ENCODE measurements around the gene TRAPPC8. TPM values are rescaled to one million over a fixed set of nuclear protein-coding genes. Genes with fewer than 3 reads are reported as not detected.
"Not testable (repeated sequence)": the region's sequence is repeated elsewhere in the genome, so short reads cannot be mapped to it uniquely, and the experiment has no call there.

The TRAPPC8 gene
- total and polyA plus RNA-seq, 3 donors from 2014 or later: 59.0 to 85.0 (median 80.0) TPM

DNA sequence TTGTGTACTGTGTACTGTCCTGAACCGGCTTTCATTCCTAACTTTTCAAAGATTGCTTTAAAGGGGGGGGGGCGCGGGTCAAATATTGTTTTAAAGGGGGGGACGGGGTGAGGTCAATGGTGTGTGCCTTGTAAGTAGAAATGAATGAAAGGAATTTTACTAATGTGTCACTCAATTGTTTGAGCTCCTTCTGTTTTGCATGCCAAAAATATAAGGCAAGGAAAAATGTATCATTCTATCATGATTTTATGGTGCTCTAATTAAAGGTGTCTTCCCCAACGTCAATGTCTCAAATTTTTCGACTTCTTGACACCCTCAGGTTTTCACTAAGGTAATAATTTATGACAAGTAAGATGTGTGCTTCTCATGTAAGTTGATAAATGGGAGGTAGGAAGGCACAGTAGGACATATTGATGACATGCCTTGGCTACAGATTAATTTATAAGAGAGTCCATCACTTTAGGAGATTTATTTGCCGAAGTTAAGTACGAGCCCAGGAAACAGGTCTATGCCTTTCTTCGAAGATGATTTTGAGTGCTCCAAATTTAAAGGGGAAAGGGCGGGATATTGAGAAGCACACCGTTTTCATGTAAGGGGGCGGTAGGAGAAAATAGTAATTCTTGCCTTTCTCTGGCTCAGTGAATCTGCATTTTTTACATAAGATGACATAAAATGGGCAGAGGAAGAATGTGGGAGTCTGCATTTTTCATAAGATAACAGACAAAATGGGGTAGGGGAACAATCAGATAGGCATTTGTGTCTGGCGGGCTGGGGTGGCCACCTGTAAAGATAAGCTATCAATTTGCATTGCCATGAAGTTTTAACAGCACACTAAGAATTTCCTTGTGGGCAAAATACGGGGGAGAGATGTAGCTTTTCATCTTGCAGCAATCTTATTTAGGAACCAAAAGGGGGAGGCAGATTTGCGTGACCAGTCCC is 1.2 kb upstream of the TRAPPC8 start:
- H3K9me3 ChIP-seq: no peaks in the 10 kb centered on the region
- H3K4me3 ChIP-seq: peak overlapping the region; percentile 94 to 98
- no peak for TF ChIP-seq POLR2A (IDR thresholded peaks at IDR 0.05)
- TF ChIP-seq, protein P1, sequence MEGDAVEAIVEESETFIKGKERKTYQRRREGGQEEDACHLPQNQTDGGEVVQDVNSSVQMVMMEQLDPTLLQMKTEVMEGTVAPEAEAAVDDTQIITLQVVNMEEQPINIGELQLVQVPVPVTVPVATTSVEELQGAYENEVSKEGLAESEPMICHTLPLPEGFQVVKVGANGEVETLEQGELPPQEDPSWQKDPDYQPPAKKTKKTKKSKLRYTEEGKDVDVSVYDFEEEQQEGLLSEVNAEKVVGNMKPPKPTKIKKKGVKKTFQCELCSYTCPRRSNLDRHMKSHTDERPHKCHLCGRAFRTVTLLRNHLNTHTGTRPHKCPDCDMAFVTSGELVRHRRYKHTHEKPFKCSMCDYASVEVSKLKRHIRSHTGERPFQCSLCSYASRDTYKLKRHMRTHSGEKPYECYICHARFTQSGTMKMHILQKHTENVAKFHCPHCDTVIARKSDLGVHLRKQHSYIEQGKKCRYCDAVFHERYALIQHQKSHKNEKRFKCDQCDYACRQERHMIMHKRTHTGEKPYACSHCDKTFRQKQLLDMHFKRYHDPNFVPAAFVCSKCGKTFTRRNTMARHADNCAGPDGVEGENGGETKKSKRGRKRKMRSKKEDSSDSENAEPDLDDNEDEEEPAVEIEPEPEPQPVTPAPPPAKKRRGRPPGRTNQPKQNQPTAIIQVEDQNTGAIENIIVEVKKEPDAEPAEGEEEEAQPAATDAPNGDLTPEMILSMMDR (IDR thresholded peaks at IDR 0.05): no peak
- no peak for DNase-seq
- H3K27ac ChIP-seq: peak overlapping the region; percentile 73 to 93
- H3K36me3 ChIP-seq (ENCODE audit: low read depth, missing control alignments): no peaks in the 10 kb centered on the region
- peaks cover 15% of the 10 kb centered on the region for H3K4me1 ChIP-seq
- intact Hi-C loops (cut with DNase I; ENCODE audit: low total_unique reads): loop anchor here (5.0 kb wide), 1 partner anchor 148 kb away; the partner anchor contains the start of gene RNF138
- WGBS, 2 donors: 10 to 11% methylated on average over 15 of the region's 15 CpGs
- H3K27me3 ChIP-seq: no peaks in the 10 kb centered on the region

DNA sequence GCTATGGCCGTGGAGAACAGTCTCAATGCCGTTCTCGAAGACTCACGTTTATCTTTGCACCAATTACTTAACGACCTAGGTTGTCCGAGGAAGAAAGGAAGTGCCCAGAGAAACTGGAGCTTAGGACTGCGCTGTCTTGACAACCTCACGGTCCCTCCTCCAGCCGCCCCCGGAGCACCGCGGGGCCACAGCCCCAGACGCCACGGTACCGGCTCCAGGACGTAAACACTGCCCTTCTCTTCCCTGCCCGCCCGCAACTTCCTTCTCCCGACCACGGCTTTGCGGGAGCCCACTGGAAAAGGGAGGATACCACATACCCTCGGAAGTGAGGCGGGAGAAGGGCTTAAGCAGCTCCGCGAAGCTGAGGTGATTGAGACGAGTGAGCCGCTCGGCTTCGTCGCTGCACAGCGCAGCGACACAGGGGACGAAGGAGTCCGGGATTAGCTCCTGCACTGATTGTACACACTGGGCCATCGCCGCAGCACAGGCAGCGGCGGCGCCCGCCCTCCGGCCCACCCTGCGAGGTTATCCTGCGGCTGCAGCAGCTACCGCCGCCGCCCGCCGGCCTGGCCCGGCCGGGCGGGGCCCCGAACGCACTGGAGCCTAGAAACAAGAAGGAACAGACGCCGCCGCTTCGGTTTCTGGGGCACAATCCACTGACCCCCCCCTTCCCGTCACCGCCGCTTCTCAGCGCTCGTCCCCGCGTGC is 483 bp downstream of the TRAPPC8 start:
- H3K4me1 ChIP-seq: peaks cover 15% of the 10 kb centered on the region
- no peaks in the 10 kb centered on the region for H3K27me3 ChIP-seq
- H3K4me3 ChIP-seq: peak overlapping the region; percentile 94 to 98
- no peaks in the 10 kb centered on the region for H3K36me3 ChIP-seq (ENCODE audit: low read depth, missing control alignments)
- TF ChIP-seq POLR2A (IDR thresholded peaks at IDR 0.05): no peak
- intact Hi-C loops (cut with DNase I; ENCODE audit: low total_unique reads): loop anchor here (5.0 kb wide), 1 partner anchor 150 kb away; the partner anchor contains the start of gene RNF138
- peak; percentile 50 for DNase-seq
- no peaks in the 10 kb centered on the region for H3K9me3 ChIP-seq
- WGBS, 2 donors: 0% methylated on average over 35 to 58 of the region's 64 CpGs
- H3K27ac ChIP-seq: peak overlapping the region; percentile 93

DNA sequence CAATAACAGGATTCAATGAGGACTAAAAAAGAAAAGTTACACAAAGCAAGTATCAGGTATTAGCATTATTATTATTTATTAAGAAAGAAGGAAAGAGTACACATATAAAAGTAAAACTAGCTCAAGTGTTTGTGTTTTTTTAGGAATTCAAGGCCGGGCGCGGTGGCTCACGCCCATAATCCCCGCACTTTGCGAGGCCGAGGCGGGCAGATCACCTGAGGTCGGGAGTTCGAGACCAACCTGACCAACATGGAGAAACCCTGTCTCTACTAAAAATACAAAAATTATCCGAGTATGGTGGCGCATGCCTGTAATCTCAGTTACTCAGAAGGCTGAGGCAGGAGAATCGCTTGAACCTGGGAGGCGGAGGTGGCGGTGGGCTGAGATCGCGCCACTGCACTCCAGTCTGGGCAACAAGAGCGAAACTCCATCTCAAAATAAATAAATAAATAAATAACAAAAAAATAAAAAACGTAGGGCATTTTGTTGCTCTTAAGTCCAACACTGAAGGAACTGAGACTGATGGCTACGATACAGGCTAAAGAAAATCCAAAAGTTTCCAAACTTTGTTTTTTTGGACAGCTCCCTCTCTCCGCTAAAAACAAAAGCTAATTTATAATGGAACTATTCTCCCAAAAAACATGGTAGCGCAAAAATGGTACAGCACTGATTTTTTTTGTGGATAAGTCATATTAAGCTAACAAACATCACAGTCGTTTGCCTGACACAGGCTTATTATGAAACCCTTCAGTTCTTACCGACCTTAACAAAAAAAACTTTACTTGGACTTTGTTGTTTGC is 1.7 kb downstream of the TRAPPC8 start:
- 63 to 74% methylated on average over 24 of the region's 24 CpGs for WGBS, 2 donors
- Histone ChIP-seq H3K4me3 (peak overlapping the region; percentile 94 to 98), H3K4me1 (peaks cover 15% of the 10 kb centered on the region), H3K27me3 (no peaks in the 10 kb centered on the region), H3K36me3 (ENCODE audit: low read depth, missing control alignments) (no peaks in the 10 kb centered on the region), H3K27ac (no peak overlapping the region), H3K9me3 (no peaks in the 10 kb centered on the region)
- DNase-seq: no peak
- intact Hi-C loops (cut with DNase I; ENCODE audit: low total_unique reads): loop anchor here (5.0 kb wide), 1 partner anchor 151 kb away; the partner anchor contains the start of gene RNF138
- TF ChIP-seq, protein P1 (IDR thresholded peaks at IDR 0.05): no peak
- TF ChIP-seq POLR2A (IDR thresholded peaks at IDR 0.05): no peak

DNA sequence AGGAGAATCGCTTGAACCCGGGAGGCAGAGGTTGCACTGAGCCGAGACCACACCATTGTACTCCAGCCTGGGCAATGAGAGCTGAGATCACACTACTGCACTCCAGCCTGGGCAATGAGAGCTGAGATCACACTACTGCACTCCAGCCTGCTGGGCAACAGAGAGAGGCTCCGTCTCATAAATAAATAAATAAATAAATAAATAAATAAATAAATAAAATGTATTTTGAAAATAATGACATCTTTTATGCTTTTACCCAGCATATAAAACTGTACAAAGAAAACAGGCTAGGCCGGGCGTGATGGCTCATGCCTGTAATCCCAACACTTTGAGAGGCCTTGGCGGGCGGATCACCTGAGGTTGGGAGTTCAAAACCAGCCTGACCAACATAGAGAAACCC is 8.2 kb downstream of the TRAPPC8 start:
- intact Hi-C loops (cut with DNase I; ENCODE audit: low total_unique reads); DNase-seq; H3K9me3 ChIP-seq; H3K27me3 ChIP-seq; H3K4me3 ChIP-seq; H3K36me3 ChIP-seq (ENCODE audit: low read depth, missing control alignments); H3K27ac ChIP-seq; H3K4me1 ChIP-seq: not testable (repeated sequence)
- 97 to 98% methylated on average over 8 of the region's 8 CpGs for WGBS, 2 donors

DNA sequence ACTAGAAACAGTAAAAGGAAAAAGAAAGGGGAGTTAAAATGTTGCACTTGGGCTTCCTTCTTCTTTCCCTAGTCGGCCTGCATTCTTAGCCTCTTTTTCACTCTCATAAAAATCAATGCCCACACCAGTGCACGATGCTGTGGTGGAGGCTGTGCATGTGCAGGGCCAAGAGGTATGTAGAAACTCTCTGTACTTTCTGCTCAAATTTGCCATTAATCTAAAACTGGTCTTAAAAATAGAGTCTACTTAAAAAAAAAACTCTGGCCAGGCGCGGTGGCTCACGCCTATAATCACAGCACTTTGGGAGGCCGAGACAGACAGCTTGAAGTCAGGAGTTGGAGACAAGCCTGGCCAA is 11.1 kb downstream of the TRAPPC8 start:
- H3K4me1 ChIP-seq: no peaks in the 10 kb centered on the region
- intact Hi-C loops (cut with DNase I; ENCODE audit: low total_unique reads): no loop called here
- WGBS, 2 donors: 85 to 89% methylated on average over 6 of the region's 6 CpGs

More for the DNA sequence above, 11.1 kb downstream of the TRAPPC8 start:
- Histone ChIP-seq H3K4me3 (no peak overlapping the region), H3K27me3 (no peaks in the 10 kb centered on the region), H3K9me3 (no peaks in the 10 kb centered on the region), H3K27ac (no peak overlapping the region), H3K36me3 (ENCODE audit: low read depth, missing control alignments) (no peaks in the 10 kb centered on the region)
- DNase-seq: no peak
- TF ChIP-seq, protein P1 (IDR thresholded peaks at IDR 0.05): no peak
- TF ChIP-seq POLR2A (IDR thresholded peaks at IDR 0.05): no peak
